ENCODE results near the gene LOXL1. TPM values are rescaled to one million over a fixed set of nuclear protein-coding genes. Genes with fewer than 3 reads are reported as not detected.
A peak's percentile ranks its signal among the peaks of the same experiment; 100 is the strongest.

The LOXL1 gene
- polyA plus RNA-seq, 1 of the 3 experiments (the other 2 are of a cell fraction) = 50.3 TPM

DNA sequence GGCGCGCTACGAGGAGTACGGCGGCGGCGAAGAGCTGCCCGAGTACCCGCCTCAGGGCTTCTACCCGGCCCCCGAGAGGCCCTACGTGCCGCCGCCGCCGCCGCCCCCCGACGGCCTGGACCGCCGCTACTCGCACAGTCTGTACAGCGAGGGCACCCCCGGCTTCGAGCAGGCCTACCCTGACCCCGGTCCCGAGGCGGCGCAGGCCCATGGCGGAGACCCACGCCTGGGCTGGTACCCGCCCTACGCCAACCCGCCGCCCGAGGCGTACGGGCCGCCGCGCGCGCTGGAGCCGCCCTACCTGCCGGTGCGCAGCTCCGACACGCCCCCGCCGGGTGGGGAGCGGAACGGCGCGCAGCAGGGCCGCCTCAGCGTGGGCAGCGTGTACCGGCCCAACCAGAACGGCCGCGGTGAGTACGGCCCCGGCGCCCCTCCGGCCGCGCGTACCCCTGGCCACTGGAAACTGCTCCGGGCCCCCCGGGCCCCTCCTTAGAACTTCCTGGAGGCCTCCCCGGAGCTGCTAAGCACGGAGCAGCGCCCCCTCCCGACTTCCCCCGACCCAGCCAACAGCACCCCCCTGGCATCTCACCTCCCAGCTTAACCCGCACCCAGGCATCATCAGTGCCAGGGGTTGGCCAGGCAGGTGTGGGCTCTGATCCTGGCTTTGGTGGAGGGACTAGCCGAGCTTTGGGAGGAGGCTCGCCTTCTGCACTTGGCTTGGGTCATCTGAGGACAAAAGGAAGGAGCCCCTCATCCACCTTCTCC, 1.4 kb downstream of the LOXL1 start:
- TF ChIP-seq, protein P1, sequence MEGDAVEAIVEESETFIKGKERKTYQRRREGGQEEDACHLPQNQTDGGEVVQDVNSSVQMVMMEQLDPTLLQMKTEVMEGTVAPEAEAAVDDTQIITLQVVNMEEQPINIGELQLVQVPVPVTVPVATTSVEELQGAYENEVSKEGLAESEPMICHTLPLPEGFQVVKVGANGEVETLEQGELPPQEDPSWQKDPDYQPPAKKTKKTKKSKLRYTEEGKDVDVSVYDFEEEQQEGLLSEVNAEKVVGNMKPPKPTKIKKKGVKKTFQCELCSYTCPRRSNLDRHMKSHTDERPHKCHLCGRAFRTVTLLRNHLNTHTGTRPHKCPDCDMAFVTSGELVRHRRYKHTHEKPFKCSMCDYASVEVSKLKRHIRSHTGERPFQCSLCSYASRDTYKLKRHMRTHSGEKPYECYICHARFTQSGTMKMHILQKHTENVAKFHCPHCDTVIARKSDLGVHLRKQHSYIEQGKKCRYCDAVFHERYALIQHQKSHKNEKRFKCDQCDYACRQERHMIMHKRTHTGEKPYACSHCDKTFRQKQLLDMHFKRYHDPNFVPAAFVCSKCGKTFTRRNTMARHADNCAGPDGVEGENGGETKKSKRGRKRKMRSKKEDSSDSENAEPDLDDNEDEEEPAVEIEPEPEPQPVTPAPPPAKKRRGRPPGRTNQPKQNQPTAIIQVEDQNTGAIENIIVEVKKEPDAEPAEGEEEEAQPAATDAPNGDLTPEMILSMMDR (IDR thresholded peaks at IDR 0.05) = peak; percentile 56
- TF ChIP-seq CHD2 (IDR thresholded peaks at IDR 0.05; ENCODE audit: low read length, partially characterized antibody) (no peak), NRF1 (IDR thresholded peaks at IDR 0.05; ENCODE audit: low read depth, low read length) (0 out of 2 replicates have a peak, but pooled peaks have one; percentile 14)
- peak overlapping the region in 1 of 2 experiments; percentile 98; a peak in 3 of 4 replicates for H3K27ac ChIP-seq (ENCODE audit: low read depth in 2 of 2, low read length in 1 of 2)
- H4K20me1 ChIP-seq (ENCODE audit: insufficient read depth) = no peaks in the 10 kb centered on the region
- ChIA-PET CTCF (interaction anchor here (0.6 to 1.8 kb wide), 12 partner anchors 8 to 223 kb away, joined by 3 to 5 read pairs (median 4); no protein-coding TSS in a partner anchor), POLR2A (interaction anchor here (0.7 kb wide), 1 partner anchor 265 kb away, joined by 3 read pairs; no protein-coding TSS in a partner anchor)
- peaks cover 30% of the 10 kb centered on the region for H3F3A ChIP-seq (replicated peaks; ENCODE audit: insufficient read depth)
- no peak overlapping the region for H2AFZ ChIP-seq (ENCODE audit: low read depth)
- H3K9ac ChIP-seq = peak overlapping the region; percentile 73
- H3K9me3 ChIP-seq = no peaks in the 10 kb centered on the region
- H3K4me2 ChIP-seq = peak overlapping the region; percentile 66
- peak; percentile 73 for DNase-seq
- peaks cover 69% of the 10 kb centered on the region for H3K79me2 ChIP-seq (ENCODE audit: insufficient read depth)
- peaks cover 26 to 60% of the 10 kb centered on the region in 2 experiments; a peak in 3 of 4 replicates for H3K4me1 ChIP-seq (ENCODE audit: control insufficient read depth in 1 of 2, insufficient read depth in 2 of 2, low read depth in 1 of 2, low read length in 1 of 2)
- H3K36me3 ChIP-seq (replicated peaks in 1 of 2; ENCODE audit: control insufficient read depth in 1 of 2, insufficient read depth in 2 of 2, low read length in 1 of 2) = no peaks in the 10 kb centered on the region
- 40% methylated on average over 1 of the region's 78 CpGs for WGBS (ENCODE audit: low lambda C conversion rate)
- H3K27me3 ChIP-seq (ENCODE audit: insufficient read depth) = no peaks in the 10 kb centered on the region
- H3K9me2 ChIP-seq = no peaks in the 10 kb centered on the region
- peak overlapping the region; percentile 49 to 62 for H3K4me3 ChIP-seq (ENCODE audit: low read depth in 2 of 2, low read length in 1 of 2)

DNA sequence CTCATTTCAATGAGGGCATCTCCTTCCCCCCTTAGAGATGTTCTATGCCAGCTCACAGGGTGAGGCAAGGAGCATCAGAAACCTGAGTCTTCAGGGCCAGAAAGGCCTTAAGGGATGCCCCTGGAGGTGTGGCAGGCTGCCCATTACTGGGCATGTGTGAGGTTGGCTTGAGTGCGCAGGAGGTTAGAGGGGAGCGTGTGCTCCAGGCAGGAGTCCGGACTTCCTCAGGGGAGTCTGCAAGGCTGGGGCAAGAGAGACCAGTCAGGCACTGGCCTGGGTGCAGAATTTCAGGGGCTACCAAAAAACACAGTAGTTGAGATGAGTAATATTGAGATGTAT, 1.9 kb downstream of the LOXL1 start:
- H3K4me3 ChIP-seq (ENCODE audit: low read depth in 2 of 2, low read length in 1 of 2) = peak overlapping the region; percentile 49 to 62; a peak in 3 of 4 replicates
- TF ChIP-seq, protein P2, sequence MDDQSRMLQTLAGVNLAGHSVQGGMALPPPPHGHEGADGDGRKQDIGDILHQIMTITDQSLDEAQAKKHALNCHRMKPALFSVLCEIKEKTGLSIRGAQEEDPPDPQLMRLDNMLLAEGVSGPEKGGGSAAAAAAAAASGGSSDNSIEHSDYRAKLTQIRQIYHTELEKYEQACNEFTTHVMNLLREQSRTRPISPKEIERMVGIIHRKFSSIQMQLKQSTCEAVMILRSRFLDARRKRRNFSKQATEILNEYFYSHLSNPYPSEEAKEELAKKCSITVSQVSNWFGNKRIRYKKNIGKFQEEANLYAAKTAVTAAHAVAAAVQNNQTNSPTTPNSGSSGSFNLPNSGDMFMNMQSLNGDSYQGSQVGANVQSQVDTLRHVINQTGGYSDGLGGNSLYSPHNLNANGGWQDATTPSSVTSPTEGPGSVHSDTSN (IDR thresholded peaks at IDR 0.05) = no peak
- 0 out of 2 replicates have a peak, but pooled peaks have one; percentile 31 for TF ChIP-seq RXRA (IDR thresholded peaks at IDR 0.05; ENCODE audit: borderline replicate concordance, low read depth)
- no peak for TF ChIP-seq TEAD4 (IDR thresholded peaks at IDR 0.05; ENCODE audit: borderline replicate concordance, insufficient read depth)
- TF ChIP-seq TCF12 (IDR thresholded peaks at IDR 0.05) = no peak
- TF ChIP-seq ELF1 (IDR thresholded peaks at IDR 0.05) = no peak
- TF ChIP-seq, protein P3, sequence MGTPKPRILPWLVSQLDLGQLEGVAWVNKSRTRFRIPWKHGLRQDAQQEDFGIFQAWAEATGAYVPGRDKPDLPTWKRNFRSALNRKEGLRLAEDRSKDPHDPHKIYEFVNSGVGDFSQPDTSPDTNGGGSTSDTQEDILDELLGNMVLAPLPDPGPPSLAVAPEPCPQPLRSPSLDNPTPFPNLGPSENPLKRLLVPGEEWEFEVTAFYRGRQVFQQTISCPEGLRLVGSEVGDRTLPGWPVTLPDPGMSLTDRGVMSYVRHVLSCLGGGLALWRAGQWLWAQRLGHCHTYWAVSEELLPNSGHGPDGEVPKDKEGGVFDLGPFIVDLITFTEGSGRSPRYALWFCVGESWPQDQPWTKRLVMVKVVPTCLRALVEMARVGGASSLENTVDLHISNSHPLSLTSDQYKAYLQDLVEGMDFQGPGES (IDR thresholded peaks at IDR 0.05; ENCODE audit: low read depth, low read length) = no peak
- no peak for TF ChIP-seq NRF1 (IDR thresholded peaks at IDR 0.05; ENCODE audit: low read depth, low read length)
- TF ChIP-seq, protein P4, sequence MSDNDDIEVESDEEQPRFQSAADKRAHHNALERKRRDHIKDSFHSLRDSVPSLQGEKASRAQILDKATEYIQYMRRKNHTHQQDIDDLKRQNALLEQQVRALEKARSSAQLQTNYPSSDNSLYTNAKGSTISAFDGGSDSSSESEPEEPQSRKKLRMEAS (IDR thresholded peaks at IDR 0.05; ENCODE audit: low read depth) = 0 out of 2 replicates have a peak, but pooled peaks have one; percentile 14
- 93% methylated on average over 3 of the region's 3 CpGs for WGBS (ENCODE audit: low lambda C conversion rate)
- ChIA-PET CTCF (interaction anchor here (0.6 to 1.8 kb wide), 12 partner anchors 8 to 221 kb away, joined by 3 to 5 read pairs (median 4); no protein-coding TSS in a partner anchor), POLR2A (interaction anchor here (0.7 kb wide), 1 partner anchor 264 kb away, joined by 3 read pairs; no protein-coding TSS in a partner anchor)
- H3K36me3 ChIP-seq (replicated peaks in 1 of 2; ENCODE audit: control insufficient read depth in 1 of 2, insufficient read depth in 2 of 2, low read length in 1 of 2) = no peaks in the 10 kb centered on the region
- peak overlapping the region; percentile 73 for H3K9ac ChIP-seq
- DNase-seq = no peak
- H3F3A ChIP-seq (replicated peaks; ENCODE audit: insufficient read depth) = peaks cover 29% of the 10 kb centered on the region
- H3K4me1 ChIP-seq (ENCODE audit: control insufficient read depth in 1 of 2, insufficient read depth in 2 of 2, low read depth in 1 of 2, low read length in 1 of 2) = peaks cover 21 to 60% of the 10 kb centered on the region in 2 experiments; a peak in 3 of 4 replicates
- peaks cover 67% of the 10 kb centered on the region for H3K79me2 ChIP-seq (ENCODE audit: insufficient read depth)
- peak overlapping the region; percentile 66 for H3K4me2 ChIP-seq
- no peaks in the 10 kb centered on the region for H4K20me1 ChIP-seq (ENCODE audit: insufficient read depth)
- H3K9me2 ChIP-seq = no peaks in the 10 kb centered on the region
- no peak overlapping the region for H2AFZ ChIP-seq (ENCODE audit: low read depth)
- H3K27ac ChIP-seq (ENCODE audit: low read depth in 2 of 2, low read length in 1 of 2) = peak overlapping the region in 1 of 2 experiments; percentile 98; a peak in 2 of 4 replicates
- H3K27me3 ChIP-seq (ENCODE audit: insufficient read depth) = no peaks in the 10 kb centered on the region
- H3K9me3 ChIP-seq = no peaks in the 10 kb centered on the region
